ENCODE results near the gene FAAP100. TPM values are rescaled to one million over a fixed set of nuclear protein-coding genes. Genes with fewer than 3 reads are reported as not detected.

The FAAP100 gene
- total and polyA plus RNA-seq, 2 donors (not counting 1 experiment from before 2014, with no cell fraction given), result 62.0 to 72.7 TPM

- Histone ChIP-seq H4K20me1 (ENCODE audit: control insufficient read depth, insufficient read depth, low read length, poor library complexity, severe bottlenecking) (no peaks in the 10 kb centered on the region), H3K27ac (ENCODE audit: low read length in 2 of 2) (no peak overlapping the region), H3K4me2 (replicated peaks; ENCODE audit: low read depth, low read length, poor library complexity, severe bottlenecking) (no peak overlapping the region), H2AFZ (ENCODE audit: insufficient read depth, low read depth, low read length, poor library complexity, severe bottlenecking) (no peak overlapping the region), H3K9ac (ENCODE audit: low read length) (no peak overlapping the region), H3K4me3 (ENCODE audit: control extremely low read depth in 1 of 5, extremely low read depth in 1 of 5, insufficient read depth in 1 of 5, low read depth in 2 of 5, low read length in 4 of 5) (no peak overlapping the region), H3K36me3 (replicated peaks in 1 of 2; ENCODE audit: control extremely low read depth in 1 of 2, control insufficient read depth in 1 of 2, extremely low read depth in 1 of 2, insufficient read depth in 2 of 2, low read length in 1 of 2) (no peaks in the 10 kb centered on the region), H3K79me2 (ENCODE audit: control insufficient read depth, insufficient read depth, low read length) (no peaks in the 10 kb centered on the region), H3K4me1 (ENCODE audit: control insufficient read depth in 2 of 2, insufficient read depth in 2 of 2, low read length in 2 of 2) (peaks cover 9 to 12% of the 10 kb centered on the region in 2 donors), H3K27me3 (replicated peaks in 1 of 4; ENCODE audit: control extremely low read depth in 1 of 4, control insufficient read depth in 3 of 4, insufficient read depth in 4 of 4, low read length in 3 of 4) (peaks cover 0 to 12% (median 5%) of the 10 kb centered on the region in 4 experiments), H3K9me3 (ENCODE audit: control extremely low read depth in 1 of 3, control insufficient read depth in 2 of 3, insufficient read depth in 1 of 3, low read length in 2 of 3) (peaks cover 0 to 4% (median 0%) of the 10 kb centered on the region in 3 donors)
- TF ChIP-seq CTCF (IDR thresholded peaks at IDR 0.05), result no peak
- TF ChIP-seq EZH2 (IDR thresholded peaks at IDR 0.05; ENCODE audit: borderline replicate concordance, insufficient read depth, low read depth, low read length, poor library complexity, severe bottlenecking), result no peak
- Mint-ChIP-seq H3K27me3 (peaks cover 16% of the 10 kb centered on the region), H3K4me3 (no peak overlapping the region), H3K9me3 (ENCODE audit: insufficient read depth) (no peaks in the 10 kb centered on the region), H3K27ac (no peak overlapping the region), H3K4me1 (no peaks in the 10 kb centered on the region)
- intact Hi-C loops (cut with micrococcal nuclease), result no loop called here
- ChIA-PET CTCF (interaction anchor here (0.5 to 0.7 kb wide), 2 partner anchors 9 to 110 kb away, joined by 3 read pairs; no protein-coding TSS in a partner anchor), POLR2A (no interaction called here)
- DNase-seq (no peak), ATAC-seq (ENCODE audit: low read depth) (no peak)
- 91% methylated on average over 18 of the region's 18 CpGs for WGBS (ENCODE audit: insufficient coverage)
These were observed 60.0 kb downstream of the FAAP100 start for GRCh38 chr17:81492202-81492601.

GRCh38 chr17:81491761-81492160 lies 60.4 kb downstream of the FAAP100 start:
- Histone ChIP-seq H3K4me3 (ENCODE audit: control extremely low read depth in 1 of 5, extremely low read depth in 1 of 5, insufficient read depth in 1 of 5, low read depth in 2 of 5, low read length in 4 of 5) (no peak overlapping the region), H3K4me1 (ENCODE audit: control insufficient read depth in 2 of 2, insufficient read depth in 2 of 2, low read length in 2 of 2) (peaks cover 9 to 13% of the 10 kb centered on the region in 2 donors), H2AFZ (ENCODE audit: insufficient read depth, low read depth, low read length, poor library complexity, severe bottlenecking) (no peak overlapping the region), H3K36me3 (replicated peaks in 1 of 2; ENCODE audit: control extremely low read depth in 1 of 2, control insufficient read depth in 1 of 2, extremely low read depth in 1 of 2, insufficient read depth in 2 of 2, low read length in 1 of 2) (no peaks in the 10 kb centered on the region), H3K9me3 (ENCODE audit: control extremely low read depth in 1 of 3, control insufficient read depth in 2 of 3, insufficient read depth in 1 of 3, low read length in 2 of 3) (peaks cover 0 to 4% (median 0%) of the 10 kb centered on the region in 3 donors), H3K9ac (ENCODE audit: low read length) (no peak overlapping the region), H3K79me2 (ENCODE audit: control insufficient read depth, insufficient read depth, low read length) (no peaks in the 10 kb centered on the region), H3K27me3 (replicated peaks in 1 of 4; ENCODE audit: control extremely low read depth in 1 of 4, control insufficient read depth in 3 of 4, insufficient read depth in 4 of 4, low read length in 3 of 4) (peaks cover 0 to 12% (median 5%) of the 10 kb centered on the region in 4 experiments), H3K27ac (ENCODE audit: low read length in 2 of 2) (no peak overlapping the region), H4K20me1 (ENCODE audit: control insufficient read depth, insufficient read depth, low read length, poor library complexity, severe bottlenecking) (no peaks in the 10 kb centered on the region), H3K4me2 (replicated peaks; ENCODE audit: low read depth, low read length, poor library complexity, severe bottlenecking) (no peak overlapping the region)
- intact Hi-C loops (cut with micrococcal nuclease), result no loop called here
- ChIA-PET POLR2A (no interaction called here), CTCF (interaction anchor here (0.5 kb wide), 1 partner anchor 111 kb away, joined by 3 read pairs; no protein-coding TSS in a partner anchor)
- Mint-ChIP-seq H3K27me3 (peaks cover 16% of the 10 kb centered on the region), H3K9me3 (ENCODE audit: insufficient read depth) (no peaks in the 10 kb centered on the region), H3K27ac (no peak overlapping the region), H3K4me3 (no peak overlapping the region), H3K4me1 (no peaks in the 10 kb centered on the region)
- WGBS (ENCODE audit: insufficient coverage), result 87% methylated on average over 4 of the region's 5 CpGs
- ATAC-seq (ENCODE audit: low read depth), result no peak
- no peak for DNase-seq
- TF ChIP-seq EZH2 (IDR thresholded peaks at IDR 0.05; ENCODE audit: borderline replicate concordance, insufficient read depth, low read depth, low read length, poor library complexity, severe bottlenecking), result no peak
- no peak for TF ChIP-seq CTCF (IDR thresholded peaks at IDR 0.05)

Measured in B cell (primary cell).